Endothelial cell of umbilical vein (primary cell): ENCODE data around the gene NXPH1. TPM values are rescaled to one million over a fixed set of nuclear protein-coding genes. Genes with fewer than 3 reads are reported as not detected.

Experiments used
- BruUV-seq: library from RNA; stranded (reverse); fragments of 400-500 nt; replicated peaks from 2 replicates; lab custom pipeline; 2021; lab: Mats Ljungman, UMichigan
- CTCF ChIA-PET: fragments of 300-600, 350-600 bp; sonication (Branson Sonifier 250); formaldehyde crosslinking; loops from one replicate; lab custom pipeline; 2021; ENCODE audit warnings: antibody characterized with exemption, inconsistent platforms; lab: Charles Lee
- POLR2A ChIA-PET: fragments of 300-600, 350-600 bp; sonication (Branson Sonifier 250); formaldehyde crosslinking; loops from one replicate; lab custom pipeline; 2021; ENCODE audit warnings: antibody characterized with exemption, inconsistent platforms; lab: Charles Lee
- DNase-seq: peaks from one replicate; pipeline ENCODE4 v3.0.0-alpha.2; 2011; ENCODE audit warnings: low read depth, low spot score
- FAIRE-seq: peaks from 2 replicates; lab custom pipeline; 2011; peaks lifted over from hg19 to GRCh38; lab: Jason Lieb, UNC
- H2AFZ ChIP-seq: 2 replicates; pipeline ENCODE4 v1.6.0; 2012; ENCODE audit warnings: low read depth, low read length, control low read depth, inconsistent platforms
- H3K27ac ChIP-seq: 2 replicates; pipeline ENCODE4 v1.5.1; 2011; ENCODE audit warnings: low read depth, mild to moderate bottlenecking, control low read depth, low read length, moderate library complexity; ENCODE audit not compliant: insufficient read depth
- H3K27me3 ChIP-seq, 2 experiments: 2 replicates each; pipeline versions ENCODE4 v1.6.0 to v1.6.1; 2011; ENCODE audit warnings: low read length in 2 of 2, mixed read lengths in 1 of 2; ENCODE audit not compliant: control insufficient read depth in 2 of 2, insufficient read depth in 2 of 2
- H3K36me3 ChIP-seq, 2 experiments: 2 replicates in 1 of 2; 3 replicates in 1 of 2; pipeline ENCODE4 v1.5.1; 2011; ENCODE audit warnings: low read length in 2 of 2, mild to moderate bottlenecking in 1 of 2, moderate library complexity in 1 of 2; ENCODE audit not compliant: control insufficient read depth in 2 of 2, insufficient read depth in 2 of 2; ENCODE audit errors: extremely low read depth in 1 of 2
- H3K4me1 ChIP-seq: 3 replicates; pipeline ENCODE4 v1.5.1; 2011; ENCODE audit warnings: mild to moderate bottlenecking, low read length; ENCODE audit not compliant: control insufficient read depth, insufficient read depth; ENCODE audit errors: extremely low read depth
- H3K4me2 ChIP-seq: 2 replicates; pipeline ENCODE4 v1.6.1; 2011; ENCODE audit warnings: low read length, control low read depth, mixed read lengths; ENCODE audit not compliant: insufficient read depth
- H3K4me3 ChIP-seq, 3 experiments: fragments of 200-600 bp in 1 of 3; sonication (generic), shearing (Covaris generic) in 1 of 3; replicated peaks in 1 of 3; 2 replicates each; pipeline ENCODE4 v1.5.1; 2011 to 2016; ENCODE audit warnings: control low read depth in 3 of 3, low read length in 3 of 3, mild to moderate bottlenecking in 2 of 3, inconsistent platforms in 1 of 3, low read depth in 1 of 3, moderate library complexity in 1 of 3; ENCODE audit not compliant: insufficient read depth in 1 of 3
- H3K79me2 ChIP-seq: 2 replicates; pipeline ENCODE4 v1.6.0; 2012; ENCODE audit warnings: low read length, inconsistent platforms; ENCODE audit not compliant: control insufficient read depth, insufficient read depth
- H3K9ac ChIP-seq: replicated peaks from 2 replicates; pipeline ENCODE3; 2011; ENCODE audit warnings: low read length, control low read depth; ENCODE audit not compliant: insufficient read depth; ENCODE audit errors: extremely low read depth
- H3K9me1 ChIP-seq: replicated peaks from 3 replicates; pipeline ENCODE4 v1.6.0; 2011; ENCODE audit warnings: mild to moderate bottlenecking, low read length; ENCODE audit not compliant: control insufficient read depth, insufficient read depth; ENCODE audit errors: extremely low read depth
- H3K9me3 ChIP-seq: replicated peaks from 2 replicates; pipeline ENCODE4 v1.5.1; 2012; ENCODE audit warnings: low read length, inconsistent platforms; ENCODE audit not compliant: control insufficient read depth, insufficient read depth
- H4K20me1 ChIP-seq: replicated peaks from 2 replicates; pipeline ENCODE3; 2011; ENCODE audit warnings: mild to moderate bottlenecking, low read length; ENCODE audit not compliant: control insufficient read depth, insufficient read depth; ENCODE audit errors: extremely low read depth
- CTCF ChIP-seq, 2 donors: IDR thresholded peaks; 1 replicate in 1 of 2; 2 replicates in 1 of 2; pipeline ENCODE4 v1.5.1; 2011; ENCODE audit warnings: low read length in 2 of 2, mild to moderate bottlenecking in 2 of 2, moderate library complexity in 2 of 2, control low read depth in 1 of 2, inconsistent platforms in 1 of 2, low read depth in 1 of 2; ENCODE audit not compliant: insufficient read depth in 1 of 2; ENCODE audit errors: extremely low read depth in 1 of 2
- EZH2 ChIP-seq: IDR thresholded peaks from 2 replicates; pipeline ENCODE4 v1.6.1; 2012; ENCODE audit warnings: borderline replicate concordance, low read depth, mild to moderate bottlenecking, moderate library complexity, low read length, inconsistent platforms; ENCODE audit not compliant: severe bottlenecking
- FOS ChIP-seq: IDR thresholded peaks from 2 replicates; pipeline ENCODE4 v1.6.1; 2011; ENCODE audit warnings: mild to moderate bottlenecking, low read length, moderate library complexity, borderline replicate concordance; ENCODE audit not compliant: insufficient read depth
- GATA2 ChIP-seq: IDR thresholded peaks from 2 replicates; pipeline ENCODE4 v1.7.0; 2011; ENCODE audit warnings: low read depth, mild to moderate bottlenecking, moderate library complexity, mixed read lengths, low read length; ENCODE audit not compliant: insufficient read length, insufficient read depth
- MYC ChIP-seq: IDR thresholded peaks from one replicate; pipeline ENCODE4 v1.6.1; 2011; ENCODE audit warnings: mild to moderate bottlenecking, low read depth, low read length
- POLR2A ChIP-seq: IDR thresholded peaks from 2 replicates; pipeline ENCODE4 v1.6.1; 2012; ENCODE audit warnings: low read depth, mild to moderate bottlenecking, control low read depth, low read length
- POLR2AphosphoS5 ChIP-seq: IDR thresholded peaks from 2 replicates; pipeline ENCODE4 v1.6.1; 2012; ENCODE audit warnings: low read depth, mild to moderate bottlenecking, control low read depth, low read length, moderate library complexity; ENCODE audit not compliant: insufficient read depth
- dilution Hi-C: fragments of 300-500 bp; cut with MboI; formaldehyde crosslinking; loops from one replicate; pipeline ENCODE4 v1.15.0; 2019; ENCODE audit warnings: low sequenced_read_pairs; ENCODE audit not compliant: extremely low pct_ligation_motif_present
- intact Hi-C: fragments of 100-400 bp; cut with micrococcal nuclease; formaldehyde crosslinking; loops from one replicate; pipeline ENCODE4 v1.10.0; 2022
- polyA plus RNA-seq, 4 experiments: library from polyadenylated mRNA; depleted of rRNA in 3 of 4; stranded (reverse) in 3 of 4; unstranded in 1 of 4; fragments of >200 nt; gene quantifications; 2 replicates each; pipeline versions ENCODE4 v1.2.1 to v1.2.3, GENCODE V29; 2011 to 2012; ENCODE audit warnings: missing spikeins in 1 of 4
- total RNA-seq: library from RNA; stranded (reverse); gene quantifications from 2 replicates; pipeline ENCODE4 v1.2.3, GENCODE V29; 2021

Gene NXPH1
- total and polyA plus RNA-seq, 2 donors (not counting 3 experiments of a cell fraction or from before 2014, with no cell fraction given): not detected

- H3K4me1 ChIP-seq: no peaks in the 10 kb centered on the region
- H4K20me1 ChIP-seq: no peaks in the 10 kb centered on the region
- no TSS peak for BruUV-seq
- FAIRE-seq: no peak
- H3K9ac ChIP-seq: no peak overlapping the region
- no peak overlapping the region for H3K27ac ChIP-seq
- H2AFZ ChIP-seq: no peak overlapping the region
- TF ChIP-seq EZH2: no peak
- no peak for TF ChIP-seq GATA2
- TF ChIP-seq POLR2AphosphoS5: no peak
- TF ChIP-seq MYC: no peak
- TF ChIP-seq POLR2A: no peak
- TF ChIP-seq CTCF (IDR thresholded peaks at IDR 0.05; ENCODE audit: extremely low read depth in 1 of 2, insufficient read depth in 1 of 2, low read depth in 1 of 2, low read length in 2 of 2): no peak
- TF ChIP-seq FOS: no peak
- ChIA-PET CTCF (no interaction called here), POLR2A (no interaction called here)
- DNase-seq: no peak
- H3K36me3 ChIP-seq: no peaks in the 10 kb centered on the region
- H3K27me3 ChIP-seq: no peaks in the 10 kb centered on the region
- dilution Hi-C loops (no loop called here), intact Hi-C loops (no loop called here)
- no peak overlapping the region for H3K4me2 ChIP-seq
- H3K9me1 ChIP-seq: no peaks in the 10 kb centered on the region
- no peaks in the 10 kb centered on the region for H3K79me2 ChIP-seq
- H3K9me3 ChIP-seq: peaks cover 7% of the 10 kb centered on the region
- H3K4me3 ChIP-seq: no peak overlapping the region
Measured at GRCh38 chr7:8561449-8561848, 128.0 kb downstream of the NXPH1 start.
